GM06990 (cell line): ENCODE measurements around the gene ADCY3.

Experiments used
- DNase-seq: peaks from one replicate; pipeline ENCODE4 v3.0.0-alpha.2; 2011; ENCODE audit not compliant: insufficient read length; ENCODE audit errors: extremely low read depth
- H3K27me3 ChIP-seq: replicated peaks from 2 replicates; pipeline ENCODE4 v1.6.0; 2011; ENCODE audit warnings: low read length; ENCODE audit not compliant: control insufficient read depth, insufficient read depth
- H3K36me3 ChIP-seq: 2 replicates; pipeline ENCODE4 v1.5.1; 2011; ENCODE audit warnings: low read length; ENCODE audit not compliant: control insufficient read depth, insufficient read depth
- H3K4me3 ChIP-seq: replicated peaks from 2 replicates; pipeline ENCODE4 v1.5.1; 2011; ENCODE audit warnings: low read depth, mild to moderate bottlenecking, control low read depth, low read length
- CTCF ChIP-seq: IDR thresholded peaks from 2 replicates; pipeline ENCODE4 v1.5.1; 2011; ENCODE audit warnings: low read length, control low read depth, mild to moderate bottlenecking, inconsistent platforms; ENCODE audit not compliant: insufficient read depth, poor library complexity, severe bottlenecking

The ADCY3 gene

GRCh38 chr2:24821433-24821891 is 98.6 kb downstream of the ADCY3 start:
- DNase-seq = no peak
- TF ChIP-seq CTCF = no peak
- peaks cover 27% of the 10 kb centered on the region for H3K36me3 ChIP-seq
- H3K4me3 ChIP-seq = no peak overlapping the region
- no peaks in the 10 kb centered on the region for H3K27me3 ChIP-seq

- no peak overlapping the region for H3K4me3 ChIP-seq
- no peaks in the 10 kb centered on the region for H3K27me3 ChIP-seq
- peaks cover 27% of the 10 kb centered on the region for H3K36me3 ChIP-seq
- no peak for DNase-seq
- TF ChIP-seq CTCF = no peak
Observed at GRCh38 chr2:24820598-24821432, 99.2 kb downstream of the ADCY3 start.

- Histone ChIP-seq H3K27me3 (no peaks in the 10 kb centered on the region), H3K4me3 (no peak overlapping the region), H3K36me3 (peaks cover 30% of the 10 kb centered on the region)
- no peak for TF ChIP-seq CTCF
- no peak for DNase-seq
Observed at GRCh38 chr2:24820175-24820513, 99.9 kb downstream of the ADCY3 start.

- TF ChIP-seq CTCF = no peak
- no peak for DNase-seq
- H3K36me3 ChIP-seq = peaks cover 27% of the 10 kb centered on the region
- H3K27me3 ChIP-seq = no peaks in the 10 kb centered on the region
- H3K4me3 ChIP-seq = no peak overlapping the region
Observed at GRCh38 chr2:24819442-24820174, 100.4 kb downstream of the ADCY3 start.

- no peak for TF ChIP-seq CTCF
- Histone ChIP-seq H3K4me3 (no peak overlapping the region), H3K36me3 (peaks cover 28% of the 10 kb centered on the region), H3K27me3 (no peaks in the 10 kb centered on the region)
- DNase-seq = no peak
Observed at GRCh38 chr2:24818721-24819167, 101.3 kb downstream of the ADCY3 start.
